Bronchial epithelial cell (primary cell): ENCODE measurements around the gene CFAP251. TPM values are rescaled to one million over a fixed set of nuclear protein-coding genes. Genes with fewer than 3 reads are reported as not detected.

Experiments used
- DNase-seq: peaks from one replicate; pipeline ENCODE4 v3.0.0-alpha.2; 2010; ENCODE audit warnings: low read depth
- FAIRE-seq: peaks from 2 replicates; lab custom pipeline; 2011; peaks lifted over from hg19 to GRCh38; lab: Jason Lieb, UNC
- H3K27me3 ChIP-seq: 2 replicates; pipeline ENCODE4 v1.5.1; 2011; ENCODE audit warnings: low read length; ENCODE audit not compliant: control insufficient read depth, insufficient read depth
- H3K36me3 ChIP-seq: 2 replicates; pipeline ENCODE4 v1.5.1; 2011; ENCODE audit warnings: low read length; ENCODE audit not compliant: control insufficient read depth, insufficient read depth
- H3K4me3 ChIP-seq: 2 replicates; pipeline ENCODE4 v1.5.1; 2011; ENCODE audit warnings: mild to moderate bottlenecking, low read depth, low read length, control low read depth
- total RNA-seq: library from RNA; depleted of rRNA; stranded (reverse); fragments of >200 nt; gene quantifications from 2 replicates; pipeline ENCODE4 v1.2.1, GENCODE V29; 2014
- TF ChIP-seq, protein P1 (sequence below): IDR thresholded peaks from 2 replicates; pipeline ENCODE4 v1.5.1; 2011; ENCODE audit warnings: mild to moderate bottlenecking, moderate library complexity, low read length, control low read depth, inconsistent platforms; ENCODE audit not compliant: insufficient read depth, severe bottlenecking

The CFAP251 gene
- total RNA-seq, 1 donor from 2014 or later: 13.7 TPM

- FAIRE-seq (no peak), DNase-seq (peak; percentile 21)
- Histone ChIP-seq H3K36me3 (peaks cover 1% of the 10 kb centered on the region), H3K27me3 (no peaks in the 10 kb centered on the region), H3K4me3 (no peak overlapping the region)
- TF ChIP-seq, protein P1, sequence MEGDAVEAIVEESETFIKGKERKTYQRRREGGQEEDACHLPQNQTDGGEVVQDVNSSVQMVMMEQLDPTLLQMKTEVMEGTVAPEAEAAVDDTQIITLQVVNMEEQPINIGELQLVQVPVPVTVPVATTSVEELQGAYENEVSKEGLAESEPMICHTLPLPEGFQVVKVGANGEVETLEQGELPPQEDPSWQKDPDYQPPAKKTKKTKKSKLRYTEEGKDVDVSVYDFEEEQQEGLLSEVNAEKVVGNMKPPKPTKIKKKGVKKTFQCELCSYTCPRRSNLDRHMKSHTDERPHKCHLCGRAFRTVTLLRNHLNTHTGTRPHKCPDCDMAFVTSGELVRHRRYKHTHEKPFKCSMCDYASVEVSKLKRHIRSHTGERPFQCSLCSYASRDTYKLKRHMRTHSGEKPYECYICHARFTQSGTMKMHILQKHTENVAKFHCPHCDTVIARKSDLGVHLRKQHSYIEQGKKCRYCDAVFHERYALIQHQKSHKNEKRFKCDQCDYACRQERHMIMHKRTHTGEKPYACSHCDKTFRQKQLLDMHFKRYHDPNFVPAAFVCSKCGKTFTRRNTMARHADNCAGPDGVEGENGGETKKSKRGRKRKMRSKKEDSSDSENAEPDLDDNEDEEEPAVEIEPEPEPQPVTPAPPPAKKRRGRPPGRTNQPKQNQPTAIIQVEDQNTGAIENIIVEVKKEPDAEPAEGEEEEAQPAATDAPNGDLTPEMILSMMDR: no peak
These were observed 77.9 kb downstream of the CFAP251 start for GRCh38 chr12:121996050-121996944.

GRCh38 chr12:121996945-121997612 is 78.7 kb downstream of the CFAP251 start:
- DNase-seq (peak; percentile 68), FAIRE-seq (no peak)
- Histone ChIP-seq H3K27me3 (no peaks in the 10 kb centered on the region), H3K36me3 (peaks cover 1% of the 10 kb centered on the region), H3K4me3 (no peak overlapping the region)
- TF ChIP-seq, protein P1: no peak

DNA sequence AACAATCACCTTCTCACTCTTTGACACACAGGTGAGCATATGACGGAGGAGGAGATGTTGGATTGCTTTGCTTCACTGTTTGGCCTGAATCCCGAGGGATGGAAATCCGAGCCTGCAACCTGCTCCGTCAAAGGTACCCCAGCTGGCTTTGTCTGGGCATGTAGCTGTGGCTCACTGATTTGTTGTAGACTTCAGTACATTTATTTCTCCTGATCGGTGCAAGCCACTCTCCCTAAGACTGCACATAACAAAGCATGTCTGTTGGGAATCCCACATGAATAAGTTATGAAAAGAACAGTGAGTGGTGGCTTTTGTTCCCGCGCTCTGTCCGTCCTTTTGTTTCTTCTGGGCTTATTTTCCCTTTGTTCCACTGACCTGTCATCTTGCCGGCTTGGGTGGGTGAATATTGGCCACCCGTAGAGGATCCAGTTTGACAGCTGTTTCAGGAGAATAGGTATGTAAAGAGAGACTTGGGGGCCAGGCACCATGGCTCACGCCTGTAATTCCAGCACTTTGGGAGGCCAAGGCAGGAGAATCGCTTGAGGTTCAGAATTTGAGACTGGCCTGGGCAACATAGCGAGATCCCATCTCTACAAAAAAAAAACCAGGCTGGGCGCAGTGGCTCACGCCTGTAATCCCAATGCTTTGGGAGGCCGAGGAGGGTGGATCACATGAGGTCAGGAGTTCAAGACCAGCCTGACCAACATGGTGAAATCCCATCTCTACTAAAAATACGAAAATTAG is 83.2 kb downstream of the CFAP251 start:
- DNase-seq (peak; percentile 99), FAIRE-seq (peak; percentile 83)
- Histone ChIP-seq H3K27me3 (no peaks in the 10 kb centered on the region), H3K36me3 (peaks cover 1% of the 10 kb centered on the region), H3K4me3 (peak overlapping the region; percentile 9)
- TF ChIP-seq, protein P1: no peak

- peaks cover 1% of the 10 kb centered on the region for H3K36me3 ChIP-seq
- TF ChIP-seq, protein P1: no peak
- no peaks in the 10 kb centered on the region for H3K27me3 ChIP-seq
- no peak overlapping the region for H3K4me3 ChIP-seq
- FAIRE-seq (no peak), DNase-seq (no peak)
These were observed 85.5 kb downstream of the CFAP251 start for GRCh38 chr12:122003651-122004611.

DNA sequence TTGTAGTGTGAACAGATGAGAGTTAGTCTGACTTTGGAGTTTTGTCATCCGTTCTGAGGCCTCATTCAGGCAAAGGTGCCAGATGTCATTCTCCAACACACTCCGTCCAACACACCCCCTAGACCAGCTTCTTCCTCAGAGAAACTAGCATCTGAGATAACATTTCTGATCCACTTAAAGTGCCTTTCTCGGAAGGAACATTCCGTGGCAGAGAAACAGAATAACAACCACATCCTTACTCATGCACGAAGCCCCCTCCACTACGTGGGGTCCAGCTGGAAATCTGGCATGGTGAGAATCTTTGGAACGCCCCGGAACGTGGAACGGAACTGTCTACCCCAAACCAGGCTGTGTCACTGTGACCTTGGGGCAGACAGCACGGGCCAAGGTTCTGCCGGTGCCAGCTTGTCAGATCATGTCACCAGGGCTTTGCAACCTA is 86.3 kb downstream of the CFAP251 start:
- H3K4me3 ChIP-seq: no peak overlapping the region
- TF ChIP-seq, protein P1: no peak
- H3K36me3 ChIP-seq: peaks cover 1% of the 10 kb centered on the region
- no peaks in the 10 kb centered on the region for H3K27me3 ChIP-seq
- DNase-seq: no peak
- FAIRE-seq: no peak
